Uterus (tissue), 2 donors: ENCODE measurements around the gene LYPD6B.

Source experiments
- CTCF ChIP-seq, 4 experiments: fragments of 200-600 bp in 2 of 4; fragments of 450-650 bp in 2 of 4; sonication (generic) in 2 of 4; IDR thresholded peaks; one replicate each; pipeline ENCODE4 v1.5.1; 2016 to 2019; ENCODE audit warnings: antibody characterized with exemption in 4 of 4, mild to moderate bottlenecking in 2 of 4, moderate library complexity in 1 of 4
- POLR2A ChIP-seq, 2 donors: fragments of 450-650 bp; IDR thresholded peaks; one replicate each; pipeline ENCODE4 v1.6.1; 2016; ENCODE audit warnings: antibody characterized with exemption in 2 of 2, mild to moderate bottlenecking in 1 of 2, moderate library complexity in 1 of 2

DNA sequence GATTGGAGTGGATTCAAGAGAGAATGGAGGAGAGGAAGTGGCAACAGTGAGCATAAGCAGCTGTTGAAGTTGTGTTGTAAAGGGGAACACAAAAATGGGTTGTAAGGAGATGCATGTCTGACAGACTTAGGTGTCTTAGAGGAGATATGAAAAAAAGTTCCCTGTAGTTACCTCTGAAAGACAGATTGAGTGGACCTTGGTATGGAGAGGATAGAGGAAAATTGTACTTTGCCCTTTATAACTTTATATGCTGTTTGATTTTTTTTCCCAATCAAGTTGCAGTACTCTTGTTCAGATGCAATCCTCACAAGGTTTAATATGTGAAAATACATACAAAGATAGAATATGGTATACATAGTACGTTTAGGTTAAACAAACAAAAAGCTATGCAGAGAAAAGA, 73.6 kb downstream of the LYPD6B start:
- no peak for TF ChIP-seq CTCF (IDR thresholded peaks at IDR 0.05)
- TF ChIP-seq POLR2A (IDR thresholded peaks at IDR 0.05) = no peak
